ENCODE data around the gene ALPK1. TPM values are rescaled to one million over a fixed set of nuclear protein-coding genes. Genes with fewer than 3 reads are reported as not detected.

The ALPK1 gene
- total RNA-seq, 1 donor from 2014 or later: 5.5 TPM

DNA sequence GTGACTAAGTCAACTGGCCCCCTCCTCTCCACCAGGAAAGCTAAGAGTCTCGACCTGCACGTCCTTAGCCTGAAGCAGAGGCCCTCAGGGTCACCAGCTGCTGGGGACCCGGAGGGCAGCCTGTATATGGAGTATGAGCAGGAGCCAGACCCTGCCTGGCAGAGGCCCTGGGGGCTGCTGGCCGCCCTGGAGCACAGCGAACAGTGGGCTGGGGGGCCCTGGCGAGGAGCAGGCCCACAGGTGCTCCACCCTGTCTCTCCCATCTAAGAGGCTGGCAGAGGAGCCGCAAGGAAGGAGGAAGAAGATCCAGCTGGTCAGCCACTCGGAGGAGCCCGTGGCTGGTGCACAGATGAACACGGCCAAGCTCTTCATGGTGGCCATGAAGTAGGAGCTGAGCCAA, 61.2 kb downstream of the ALPK1 start:
- TF ChIP-seq, protein P1, sequence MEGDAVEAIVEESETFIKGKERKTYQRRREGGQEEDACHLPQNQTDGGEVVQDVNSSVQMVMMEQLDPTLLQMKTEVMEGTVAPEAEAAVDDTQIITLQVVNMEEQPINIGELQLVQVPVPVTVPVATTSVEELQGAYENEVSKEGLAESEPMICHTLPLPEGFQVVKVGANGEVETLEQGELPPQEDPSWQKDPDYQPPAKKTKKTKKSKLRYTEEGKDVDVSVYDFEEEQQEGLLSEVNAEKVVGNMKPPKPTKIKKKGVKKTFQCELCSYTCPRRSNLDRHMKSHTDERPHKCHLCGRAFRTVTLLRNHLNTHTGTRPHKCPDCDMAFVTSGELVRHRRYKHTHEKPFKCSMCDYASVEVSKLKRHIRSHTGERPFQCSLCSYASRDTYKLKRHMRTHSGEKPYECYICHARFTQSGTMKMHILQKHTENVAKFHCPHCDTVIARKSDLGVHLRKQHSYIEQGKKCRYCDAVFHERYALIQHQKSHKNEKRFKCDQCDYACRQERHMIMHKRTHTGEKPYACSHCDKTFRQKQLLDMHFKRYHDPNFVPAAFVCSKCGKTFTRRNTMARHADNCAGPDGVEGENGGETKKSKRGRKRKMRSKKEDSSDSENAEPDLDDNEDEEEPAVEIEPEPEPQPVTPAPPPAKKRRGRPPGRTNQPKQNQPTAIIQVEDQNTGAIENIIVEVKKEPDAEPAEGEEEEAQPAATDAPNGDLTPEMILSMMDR (conservative IDR thresholded peaks at IDR 0.05; ENCODE audit: low read depth, low read length): no peak
- DNase-seq (ENCODE audit: low read depth): no peak
- H3K4me3 ChIP-seq (ENCODE audit: low read depth, low read length): no peak overlapping the region

DNA sequence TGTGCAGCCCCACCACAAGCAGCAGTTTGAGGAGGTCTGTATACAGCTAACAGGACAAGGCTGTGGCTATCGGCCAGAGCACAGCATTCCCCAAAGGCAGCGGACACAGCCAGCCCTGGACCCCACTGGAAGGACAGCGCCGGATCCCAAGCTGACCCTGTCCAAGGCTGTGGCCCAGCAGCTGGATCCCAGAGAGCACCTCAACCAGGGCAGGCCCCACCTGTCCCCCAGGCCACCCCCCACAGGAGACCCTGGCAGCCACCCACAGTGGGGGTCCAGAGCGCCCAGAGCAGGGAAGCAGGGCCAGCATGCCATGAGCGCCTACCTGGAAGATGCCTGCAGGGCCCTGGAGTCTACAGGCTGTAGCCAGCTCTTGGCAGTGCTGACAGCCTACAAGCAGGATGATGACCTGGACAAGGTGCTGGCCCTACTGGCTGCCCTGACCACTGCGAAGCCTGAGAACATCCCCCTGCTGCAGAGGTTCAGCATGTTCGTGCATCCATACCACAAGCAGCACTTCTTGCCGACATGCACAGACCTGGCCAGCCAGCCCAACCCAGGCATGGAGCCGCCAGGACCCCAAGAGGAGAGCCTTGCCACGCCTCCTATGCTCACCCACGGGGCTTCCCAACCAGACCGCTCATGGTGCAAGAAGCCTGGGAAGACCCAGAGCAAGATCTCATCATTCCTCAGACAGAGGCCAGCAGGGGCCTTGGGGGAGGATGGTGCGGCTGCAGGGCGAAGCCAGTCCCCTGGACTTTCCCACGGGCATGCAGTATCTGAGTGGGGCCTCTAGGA, 62.0 kb downstream of the ALPK1 start:
- TF ChIP-seq, protein P1 (conservative IDR thresholded peaks at IDR 0.05; ENCODE audit: low read depth, low read length): no peak
- H3K4me3 ChIP-seq (ENCODE audit: low read depth, low read length): no peak overlapping the region
- no peak for DNase-seq (ENCODE audit: low read depth)

DNA sequence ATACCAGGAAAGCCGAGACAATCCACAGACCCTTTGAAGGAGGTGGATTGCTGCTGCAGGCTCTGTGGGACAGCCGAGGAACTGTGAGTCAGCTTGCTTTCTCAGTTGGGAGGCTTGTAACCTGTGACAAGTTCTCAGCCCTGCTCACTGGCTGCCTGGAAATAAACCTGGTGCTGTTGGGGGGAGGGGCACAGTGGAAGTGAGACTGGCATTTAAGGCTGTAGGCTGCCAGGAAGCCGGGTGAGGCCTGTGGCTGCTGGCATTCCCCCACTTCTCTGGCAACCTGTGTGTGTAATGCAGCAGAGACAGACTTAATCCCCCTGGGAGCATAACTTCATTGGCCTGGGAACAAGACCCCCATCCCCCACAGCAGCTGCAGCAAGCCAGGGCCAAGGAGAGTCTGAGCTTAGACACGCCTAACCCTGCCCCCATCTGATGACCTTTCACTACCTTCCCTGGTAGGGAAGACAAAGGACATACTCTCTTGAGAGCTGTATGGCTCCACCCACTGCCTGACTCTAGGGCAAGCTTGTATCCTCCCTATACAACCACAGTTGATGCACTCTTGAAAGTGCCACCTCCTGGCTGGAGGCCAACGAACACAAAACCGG, 64.1 kb downstream of the ALPK1 start:
- no peak overlapping the region for H3K4me3 ChIP-seq (ENCODE audit: low read depth, low read length)
- peak; percentile 13 for DNase-seq (ENCODE audit: low read depth)
- TF ChIP-seq, protein P1 (conservative IDR thresholded peaks at IDR 0.05; ENCODE audit: low read depth, low read length): no peak

DNA sequence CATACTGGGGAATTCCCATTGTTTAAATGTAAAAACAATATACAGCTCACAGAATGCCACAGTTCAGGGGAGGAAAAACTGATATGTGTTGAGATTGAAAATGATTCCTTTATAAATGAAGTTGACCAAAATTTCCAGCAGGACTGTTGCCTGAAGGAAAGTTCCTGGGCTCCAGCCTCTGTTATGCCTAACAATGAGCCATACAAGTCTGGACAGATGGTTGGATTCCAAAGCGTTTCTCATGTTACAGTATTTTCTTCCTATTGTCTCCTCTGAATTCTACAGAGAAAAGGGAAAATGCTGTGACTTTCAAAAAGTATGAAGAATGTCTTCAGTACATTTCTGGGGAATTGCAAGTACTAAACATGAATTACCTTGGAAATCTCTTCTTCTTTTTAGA, 73.3 kb downstream of the ALPK1 start:
- TF ChIP-seq, protein P1 (conservative IDR thresholded peaks at IDR 0.05; ENCODE audit: low read depth, low read length): no peak
- DNase-seq (ENCODE audit: low read depth): no peak
- no peak overlapping the region for H3K4me3 ChIP-seq (ENCODE audit: low read depth, low read length)

DNA sequence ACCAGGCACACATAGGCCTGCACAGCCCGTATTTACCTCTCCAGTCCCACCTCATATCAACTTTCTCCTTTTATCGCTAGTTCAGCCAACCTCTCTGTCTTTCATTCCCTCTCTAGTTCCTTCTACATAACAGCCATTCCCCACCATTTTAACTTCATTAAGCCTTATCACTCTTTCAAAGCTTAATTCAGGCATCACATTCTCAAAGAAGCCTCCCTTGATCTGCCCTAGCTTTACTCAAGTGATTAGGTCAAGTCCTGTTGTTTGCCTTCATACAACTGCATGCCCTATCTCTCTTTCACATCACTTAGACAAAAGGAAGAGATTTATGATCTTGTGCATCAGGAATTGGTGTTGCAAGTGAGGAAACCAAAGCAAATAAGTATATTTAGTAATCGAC, 74.2 kb downstream of the ALPK1 start:
- TF ChIP-seq, protein P1 (conservative IDR thresholded peaks at IDR 0.05; ENCODE audit: low read depth, low read length): no peak
- no peak overlapping the region for H3K4me3 ChIP-seq (ENCODE audit: low read depth, low read length)
- no peak for DNase-seq (ENCODE audit: low read depth)

DNA sequence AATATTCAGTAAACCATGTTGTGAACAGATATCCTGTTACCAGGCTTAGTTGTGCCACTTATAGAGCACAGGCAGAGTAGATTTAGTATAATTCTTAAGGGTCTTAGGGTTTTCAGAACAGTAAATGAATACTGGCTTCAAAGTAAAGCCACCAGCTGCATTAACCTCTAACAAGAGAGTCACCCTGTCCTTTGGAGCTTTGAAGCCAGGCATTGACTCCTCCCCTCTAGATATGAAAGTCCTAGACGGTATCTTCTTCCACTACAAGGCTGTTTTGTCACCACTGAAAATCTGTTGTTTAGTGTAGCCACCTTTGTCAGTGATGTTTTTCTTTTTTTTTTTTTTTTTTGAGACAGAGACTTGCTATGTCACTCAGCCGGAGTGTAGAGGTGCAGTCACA, 77.7 kb downstream of the ALPK1 start:
- H3K4me3 ChIP-seq (ENCODE audit: low read depth, low read length): no peak overlapping the region
- TF ChIP-seq, protein P1 (conservative IDR thresholded peaks at IDR 0.05; ENCODE audit: low read depth, low read length): no peak
- DNase-seq (ENCODE audit: low read depth): no peak

Data from epithelial cell of proximal tubule (primary cell).